ENCODE data around the gene C19orf12.

The C19orf12 gene

DNA sequence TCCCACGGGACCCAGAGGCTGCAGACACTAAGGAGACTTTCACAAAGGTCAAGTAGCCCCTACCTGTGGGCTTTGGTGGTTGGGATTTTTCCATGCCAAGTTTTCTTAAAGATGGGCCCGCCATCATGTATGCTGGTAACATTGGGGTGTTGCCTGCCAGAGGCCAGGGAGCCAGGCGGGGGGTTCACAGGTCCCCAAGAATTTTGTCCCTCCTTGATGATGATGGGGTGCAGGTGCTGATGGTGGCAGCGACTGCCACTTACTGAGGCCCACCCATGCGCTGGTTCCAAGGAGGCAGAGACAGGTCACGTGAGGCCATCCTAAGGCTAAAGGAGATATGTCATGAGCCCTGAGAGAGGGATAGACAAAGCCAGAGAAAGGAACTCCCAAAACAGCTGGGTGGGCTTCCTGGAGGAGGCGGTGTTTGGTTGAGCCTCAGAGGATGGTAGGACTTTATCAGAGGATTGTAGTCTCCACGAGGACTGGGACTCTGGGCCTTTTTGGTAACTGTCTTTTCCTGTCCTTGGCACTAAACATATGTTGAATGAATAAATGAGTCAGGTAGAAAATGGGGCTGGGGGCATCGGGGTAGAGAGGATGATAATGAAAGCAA is 35.4 kb downstream of the C19orf12 start:
- H3K27ac ChIP-seq (ENCODE audit: low read depth, low read length) = no peak overlapping the region
- TF ChIP-seq, protein P1, sequence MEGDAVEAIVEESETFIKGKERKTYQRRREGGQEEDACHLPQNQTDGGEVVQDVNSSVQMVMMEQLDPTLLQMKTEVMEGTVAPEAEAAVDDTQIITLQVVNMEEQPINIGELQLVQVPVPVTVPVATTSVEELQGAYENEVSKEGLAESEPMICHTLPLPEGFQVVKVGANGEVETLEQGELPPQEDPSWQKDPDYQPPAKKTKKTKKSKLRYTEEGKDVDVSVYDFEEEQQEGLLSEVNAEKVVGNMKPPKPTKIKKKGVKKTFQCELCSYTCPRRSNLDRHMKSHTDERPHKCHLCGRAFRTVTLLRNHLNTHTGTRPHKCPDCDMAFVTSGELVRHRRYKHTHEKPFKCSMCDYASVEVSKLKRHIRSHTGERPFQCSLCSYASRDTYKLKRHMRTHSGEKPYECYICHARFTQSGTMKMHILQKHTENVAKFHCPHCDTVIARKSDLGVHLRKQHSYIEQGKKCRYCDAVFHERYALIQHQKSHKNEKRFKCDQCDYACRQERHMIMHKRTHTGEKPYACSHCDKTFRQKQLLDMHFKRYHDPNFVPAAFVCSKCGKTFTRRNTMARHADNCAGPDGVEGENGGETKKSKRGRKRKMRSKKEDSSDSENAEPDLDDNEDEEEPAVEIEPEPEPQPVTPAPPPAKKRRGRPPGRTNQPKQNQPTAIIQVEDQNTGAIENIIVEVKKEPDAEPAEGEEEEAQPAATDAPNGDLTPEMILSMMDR (IDR thresholded peaks at IDR 0.05; ENCODE audit: insufficient read depth, low read length, poor library complexity, severe bottlenecking) = no peak
- no peak for TF ChIP-seq EZH2phosphoT487 (conservative IDR thresholded peaks at IDR 0.05; ENCODE audit: low read length)
- no peaks in the 10 kb centered on the region for H3K79me2 ChIP-seq (ENCODE audit: insufficient read depth, low read length)
- no peak overlapping the region for H3K9ac ChIP-seq (ENCODE audit: low read length)
- H3K36me3 ChIP-seq (ENCODE audit: low read length) = no peaks in the 10 kb centered on the region
- H3K27me3 ChIP-seq (ENCODE audit: low read length) = no peaks in the 10 kb centered on the region
- no peaks in the 10 kb centered on the region for H4K20me1 ChIP-seq (ENCODE audit: low read depth, low read length)
- no peak overlapping the region for H3K4me3 ChIP-seq (ENCODE audit: insufficient read depth, low read length, poor library complexity, severe bottlenecking)
- H3F3A ChIP-seq (ENCODE audit: insufficient read depth) = no peaks in the 10 kb centered on the region
- no peak overlapping the region for H3K4me2 ChIP-seq (ENCODE audit: low read depth, low read length, poor library complexity, severe bottlenecking)
- no peaks in the 10 kb centered on the region for H3K9me2 ChIP-seq (replicated peaks; ENCODE audit: insufficient read depth, low read length)
- no peak overlapping the region for H2AFZ ChIP-seq (ENCODE audit: low read depth, low read length, severe bottlenecking)
- no peaks in the 10 kb centered on the region for H3K9me3 ChIP-seq (ENCODE audit: insufficient read depth, low read length)

DNA sequence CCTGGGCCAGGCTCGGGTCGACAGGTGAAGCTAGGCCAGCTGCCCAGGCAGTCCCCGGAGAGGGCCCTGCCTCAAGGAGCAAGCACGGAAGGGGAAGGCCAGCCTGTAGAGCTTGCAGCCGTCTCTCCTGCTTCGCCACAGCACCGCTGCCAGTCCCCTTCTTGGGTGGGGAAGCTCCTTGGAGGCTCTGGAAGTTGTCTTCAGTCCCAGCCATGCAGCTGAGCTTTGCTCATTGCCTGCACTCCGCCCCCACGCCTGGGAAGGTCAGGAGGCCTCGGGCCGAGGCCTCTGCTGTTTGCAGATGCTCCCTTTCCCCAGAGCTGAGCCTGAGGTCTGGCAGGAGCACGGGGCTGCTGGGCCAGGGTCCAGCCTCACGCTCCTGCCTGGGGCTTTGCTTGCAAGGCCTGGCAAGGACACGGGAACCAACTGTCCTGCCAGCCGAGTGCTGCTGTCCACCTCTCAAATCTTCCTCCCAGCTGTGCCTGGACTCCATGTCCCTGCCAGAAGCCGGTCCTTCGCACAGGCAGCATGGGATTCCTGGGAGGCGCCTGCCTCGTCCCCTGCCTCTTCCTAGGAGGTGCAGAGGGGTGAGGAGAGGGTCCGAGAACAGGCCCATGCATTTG is 36.5 kb downstream of the C19orf12 start:
- no peaks in the 10 kb centered on the region for H3K9me3 ChIP-seq (ENCODE audit: insufficient read depth, low read length)
- no peaks in the 10 kb centered on the region for H4K20me1 ChIP-seq (ENCODE audit: low read depth, low read length)
- H3K27ac ChIP-seq (ENCODE audit: low read depth, low read length) = no peak overlapping the region
- no peak for TF ChIP-seq EZH2phosphoT487 (conservative IDR thresholded peaks at IDR 0.05; ENCODE audit: low read length)
- TF ChIP-seq, protein P1 (IDR thresholded peaks at IDR 0.05; ENCODE audit: insufficient read depth, low read length, poor library complexity, severe bottlenecking) = no peak
- H3K4me3 ChIP-seq (ENCODE audit: insufficient read depth, low read length, poor library complexity, severe bottlenecking) = no peak overlapping the region
- no peak overlapping the region for H3K9ac ChIP-seq (ENCODE audit: low read length)
- H3K9me2 ChIP-seq (replicated peaks; ENCODE audit: insufficient read depth, low read length) = no peaks in the 10 kb centered on the region
- H3K4me2 ChIP-seq (ENCODE audit: low read depth, low read length, poor library complexity, severe bottlenecking) = no peak overlapping the region
- no peaks in the 10 kb centered on the region for H3K27me3 ChIP-seq (ENCODE audit: low read length)
- no peaks in the 10 kb centered on the region for H3K36me3 ChIP-seq (ENCODE audit: low read length)
- no peaks in the 10 kb centered on the region for H3F3A ChIP-seq (ENCODE audit: insufficient read depth)
- no peaks in the 10 kb centered on the region for H3K79me2 ChIP-seq (ENCODE audit: insufficient read depth, low read length)
- no peak overlapping the region for H2AFZ ChIP-seq (ENCODE audit: low read depth, low read length, severe bottlenecking)

DNA sequence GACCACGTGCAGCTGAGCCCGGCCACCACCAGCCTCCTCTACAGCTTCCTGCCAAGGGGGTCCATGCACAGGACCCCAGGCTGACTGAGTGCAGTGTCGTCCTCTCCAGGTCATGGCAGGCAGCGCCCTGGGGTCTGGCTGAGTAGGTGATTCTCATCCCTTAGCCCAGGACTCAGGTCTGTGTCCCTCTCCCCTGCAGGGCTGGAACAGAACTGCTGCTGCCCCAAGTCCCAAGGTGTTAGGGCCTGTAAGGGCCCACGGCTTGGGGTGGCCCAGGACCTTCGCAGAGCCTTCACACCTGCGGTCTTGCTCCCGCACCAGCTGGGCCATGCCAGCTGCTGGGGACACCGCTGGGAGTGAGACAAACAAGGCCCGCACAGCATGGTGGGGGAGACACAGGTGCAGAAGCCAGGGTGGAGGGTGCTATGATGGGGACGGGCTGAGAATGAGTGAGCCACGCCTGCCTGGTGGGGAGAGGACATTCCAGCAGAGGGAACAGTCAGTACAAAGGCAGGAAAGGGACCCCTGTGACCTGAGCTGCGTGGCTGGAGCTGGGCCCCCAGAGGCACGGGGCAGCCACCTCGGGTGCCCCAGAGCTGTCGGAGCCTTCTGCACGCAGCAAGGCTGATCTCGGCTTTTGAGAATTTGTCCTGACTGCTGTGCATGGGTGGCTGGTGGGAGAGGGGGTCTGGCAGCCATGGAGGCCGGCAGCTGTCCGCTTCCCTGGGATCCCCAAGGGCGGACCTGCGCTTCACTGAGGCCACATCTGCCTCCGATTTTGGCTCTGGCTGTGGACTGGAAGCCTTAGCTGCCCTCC is 37.9 kb downstream of the C19orf12 start:
- no peak overlapping the region for H3K4me3 ChIP-seq (ENCODE audit: insufficient read depth, low read length, poor library complexity, severe bottlenecking)
- H3K9me2 ChIP-seq (replicated peaks; ENCODE audit: insufficient read depth, low read length) = no peaks in the 10 kb centered on the region
- H4K20me1 ChIP-seq (ENCODE audit: low read depth, low read length) = no peaks in the 10 kb centered on the region
- H3K79me2 ChIP-seq (ENCODE audit: insufficient read depth, low read length) = no peaks in the 10 kb centered on the region
- no peak overlapping the region for H2AFZ ChIP-seq (ENCODE audit: low read depth, low read length, severe bottlenecking)
- no peak overlapping the region for H3K9ac ChIP-seq (ENCODE audit: low read length)
- H3K4me2 ChIP-seq (ENCODE audit: low read depth, low read length, poor library complexity, severe bottlenecking) = no peak overlapping the region
- H3K27ac ChIP-seq (ENCODE audit: low read depth, low read length) = no peak overlapping the region
- no peaks in the 10 kb centered on the region for H3K9me3 ChIP-seq (ENCODE audit: insufficient read depth, low read length)
- H3K36me3 ChIP-seq (ENCODE audit: low read length) = no peaks in the 10 kb centered on the region
- H3K27me3 ChIP-seq (ENCODE audit: low read length) = no peaks in the 10 kb centered on the region
- TF ChIP-seq EZH2phosphoT487 (conservative IDR thresholded peaks at IDR 0.05; ENCODE audit: low read length) = no peak
- TF ChIP-seq, protein P1 (IDR thresholded peaks at IDR 0.05; ENCODE audit: insufficient read depth, low read length, poor library complexity, severe bottlenecking) = no peak
- H3F3A ChIP-seq (ENCODE audit: insufficient read depth) = peaks cover 4% of the 10 kb centered on the region
